ENCODE data around the gene PPP1R10.

PPP1R10 gene

DNA sequence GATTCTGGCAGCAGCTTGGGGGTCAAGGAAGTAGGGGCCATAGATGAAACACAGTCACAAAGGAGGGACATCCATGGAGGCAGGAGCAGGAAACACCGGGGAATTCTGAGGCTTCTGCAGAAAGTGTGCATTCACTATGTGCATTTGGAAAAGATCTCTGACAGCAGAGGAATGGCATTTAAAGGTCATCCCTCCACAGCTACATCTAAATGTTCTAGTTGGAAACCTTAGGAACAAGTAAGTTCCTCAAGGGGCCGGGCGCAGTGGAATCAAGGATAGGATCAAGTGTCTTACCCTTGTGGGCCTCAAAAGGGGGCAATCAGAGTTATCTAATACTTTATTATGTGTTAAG, 38.7 kb upstream of the PPP1R10 start:
- TF ChIP-seq, protein P1, sequence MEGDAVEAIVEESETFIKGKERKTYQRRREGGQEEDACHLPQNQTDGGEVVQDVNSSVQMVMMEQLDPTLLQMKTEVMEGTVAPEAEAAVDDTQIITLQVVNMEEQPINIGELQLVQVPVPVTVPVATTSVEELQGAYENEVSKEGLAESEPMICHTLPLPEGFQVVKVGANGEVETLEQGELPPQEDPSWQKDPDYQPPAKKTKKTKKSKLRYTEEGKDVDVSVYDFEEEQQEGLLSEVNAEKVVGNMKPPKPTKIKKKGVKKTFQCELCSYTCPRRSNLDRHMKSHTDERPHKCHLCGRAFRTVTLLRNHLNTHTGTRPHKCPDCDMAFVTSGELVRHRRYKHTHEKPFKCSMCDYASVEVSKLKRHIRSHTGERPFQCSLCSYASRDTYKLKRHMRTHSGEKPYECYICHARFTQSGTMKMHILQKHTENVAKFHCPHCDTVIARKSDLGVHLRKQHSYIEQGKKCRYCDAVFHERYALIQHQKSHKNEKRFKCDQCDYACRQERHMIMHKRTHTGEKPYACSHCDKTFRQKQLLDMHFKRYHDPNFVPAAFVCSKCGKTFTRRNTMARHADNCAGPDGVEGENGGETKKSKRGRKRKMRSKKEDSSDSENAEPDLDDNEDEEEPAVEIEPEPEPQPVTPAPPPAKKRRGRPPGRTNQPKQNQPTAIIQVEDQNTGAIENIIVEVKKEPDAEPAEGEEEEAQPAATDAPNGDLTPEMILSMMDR (IDR thresholded peaks at IDR 0.05) = no peak
- peaks cover 9 to 11% of the 10 kb centered on the region in 2 experiments for H3K4me1 ChIP-seq (ENCODE audit: control insufficient read depth in 1 of 2, insufficient read depth in 1 of 2, low read depth in 1 of 2, low read length in 1 of 2)
- no peak overlapping the region for H3K27ac ChIP-seq
- H3K4me3 ChIP-seq (ENCODE audit: low read depth in 1 of 2, low read length in 1 of 2) = no peak overlapping the region
- H3K9me3 ChIP-seq = no peaks in the 10 kb centered on the region
- peaks cover 99% of the 10 kb centered on the region for H3K36me3 ChIP-seq
- no peaks in the 10 kb centered on the region for H3K27me3 ChIP-seq

DNA sequence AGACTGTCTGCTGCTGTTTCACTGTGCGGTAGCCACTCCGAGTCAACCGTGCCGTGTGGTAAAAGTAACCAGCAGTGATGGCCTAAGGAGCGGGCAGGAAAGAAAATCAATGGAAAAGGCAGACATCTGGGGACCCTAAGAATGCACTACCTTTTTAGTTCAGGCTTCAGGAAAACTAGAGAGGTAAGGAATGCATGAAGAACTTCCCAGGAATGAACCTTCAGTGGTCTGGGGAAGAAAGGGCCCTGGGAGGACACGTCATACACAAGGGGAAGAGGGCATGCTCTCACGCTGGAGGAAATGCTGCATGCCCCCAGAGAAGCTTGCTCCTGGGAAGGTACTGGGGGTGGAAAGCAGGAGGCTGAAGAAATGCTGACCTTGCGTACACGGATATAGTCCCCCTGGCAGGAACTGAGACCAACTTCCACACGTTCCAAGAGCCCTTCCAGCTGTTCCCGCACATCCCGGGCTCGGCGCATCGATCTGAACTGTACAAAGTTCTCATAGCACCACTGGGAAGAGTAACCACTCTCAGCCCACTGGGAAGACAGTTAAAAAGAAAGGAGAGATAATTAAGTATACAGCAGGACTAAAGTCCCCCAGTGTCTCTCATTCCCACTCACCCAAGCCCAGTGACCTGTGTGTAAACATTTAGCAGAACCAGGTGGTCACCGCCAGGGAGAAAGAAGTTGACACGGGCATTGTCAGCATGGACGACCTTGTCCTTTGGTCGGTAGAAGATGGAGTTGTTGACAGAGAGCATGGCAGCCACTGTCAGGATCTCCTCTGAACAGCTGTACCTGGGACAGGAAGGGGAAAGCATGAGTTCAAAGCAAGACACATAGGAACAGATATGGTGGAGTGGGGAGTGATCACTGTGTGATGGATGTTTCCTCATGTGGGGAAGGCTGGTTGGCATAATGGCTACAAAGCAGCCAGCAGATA, 38.0 kb upstream of the PPP1R10 start:
- Histone ChIP-seq H3K36me3 (peaks cover 92% of the 10 kb centered on the region), H3K27me3 (no peaks in the 10 kb centered on the region), H3K4me1 (ENCODE audit: control insufficient read depth in 1 of 2, insufficient read depth in 1 of 2, low read depth in 1 of 2, low read length in 1 of 2) (peaks cover 9 to 11% of the 10 kb centered on the region in 2 experiments), H3K9me3 (no peaks in the 10 kb centered on the region), H3K27ac (no peak overlapping the region), H3K4me3 (ENCODE audit: low read depth in 1 of 2, low read length in 1 of 2) (no peak overlapping the region)
- TF ChIP-seq, protein P1 (IDR thresholded peaks at IDR 0.05) = no peak

DNA sequence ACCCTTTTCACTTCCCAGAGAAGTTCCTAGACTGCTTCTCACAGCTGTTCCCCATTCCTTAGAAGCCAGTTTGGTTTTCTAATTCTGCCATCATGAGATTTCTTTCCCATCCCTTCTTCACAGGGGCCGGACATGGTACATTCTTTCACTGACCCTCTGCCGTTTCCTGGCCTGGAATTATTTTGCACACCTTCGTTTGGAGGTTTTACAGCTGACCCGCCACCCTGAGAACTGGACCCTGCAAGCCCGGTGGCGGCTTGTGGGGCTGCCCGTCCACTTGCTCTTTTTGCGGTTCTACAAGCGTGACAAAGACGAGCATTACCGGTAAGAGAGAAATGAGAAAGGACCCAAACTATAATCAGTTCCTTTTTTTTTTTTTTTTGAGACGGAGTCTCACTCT, 34.1 kb upstream of the PPP1R10 start:
- TF ChIP-seq, protein P1 (IDR thresholded peaks at IDR 0.05) = no peak
- peaks cover 54% of the 10 kb centered on the region for H3K36me3 ChIP-seq
- H3K27ac ChIP-seq = no peak overlapping the region
- H3K9me3 ChIP-seq = no peaks in the 10 kb centered on the region
- no peak overlapping the region for H3K4me3 ChIP-seq (ENCODE audit: low read depth in 1 of 2, low read length in 1 of 2)
- no peaks in the 10 kb centered on the region for H3K27me3 ChIP-seq
- peaks cover 13 to 14% of the 10 kb centered on the region in 2 experiments for H3K4me1 ChIP-seq (ENCODE audit: control insufficient read depth in 1 of 2, insufficient read depth in 1 of 2, low read depth in 1 of 2, low read length in 1 of 2)

DNA sequence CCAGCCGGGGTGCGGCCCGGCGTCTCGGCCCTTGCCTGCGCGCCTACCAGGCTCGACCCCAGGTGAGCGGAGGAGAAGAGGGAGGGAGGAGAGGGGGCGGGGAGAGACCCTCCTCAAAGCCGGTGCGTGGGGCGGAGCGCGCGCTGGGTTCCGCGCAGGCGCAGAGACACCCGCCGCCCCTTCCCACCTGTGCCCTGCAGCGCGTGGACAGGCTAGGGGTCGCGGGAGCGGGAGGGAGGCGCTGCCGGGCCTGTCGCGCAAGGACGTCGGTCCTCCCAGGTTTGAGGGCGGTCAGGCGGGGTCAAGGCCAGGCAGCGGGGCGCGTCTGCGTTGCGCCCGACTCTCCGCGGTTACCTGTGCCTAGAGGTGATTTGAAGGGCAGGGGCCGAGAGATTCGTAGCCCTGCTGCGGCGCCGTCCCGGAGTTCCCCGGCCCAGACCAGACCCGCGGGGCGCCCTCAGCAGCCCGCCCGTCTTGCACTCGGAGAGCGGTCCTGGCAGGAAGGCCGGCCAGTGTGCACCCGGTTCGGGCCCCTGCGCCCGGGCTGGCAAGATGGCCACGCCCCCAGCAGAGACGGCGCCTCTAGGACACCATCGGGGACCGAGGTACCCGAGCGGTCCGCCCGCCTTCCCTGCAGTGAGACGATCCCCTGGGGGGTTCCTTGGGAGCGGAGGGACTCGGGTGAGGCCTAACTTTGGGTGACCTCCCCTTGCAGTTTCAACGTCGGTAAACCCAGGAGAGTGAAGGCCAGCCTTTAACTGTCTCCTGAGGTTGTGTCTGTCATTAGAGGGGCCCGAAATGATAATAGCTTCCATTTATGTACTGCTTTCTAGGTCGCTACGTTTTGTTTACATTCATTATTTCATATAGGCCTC, 30.4 kb upstream of the PPP1R10 start:
- TF ChIP-seq, protein P1 (IDR thresholded peaks at IDR 0.05) = no peak
- H3K9me3 ChIP-seq = no peaks in the 10 kb centered on the region
- H3K4me1 ChIP-seq (ENCODE audit: control insufficient read depth in 1 of 2, insufficient read depth in 1 of 2, low read depth in 1 of 2, low read length in 1 of 2) = peaks cover 48 to 51% of the 10 kb centered on the region in 2 experiments
- no peaks in the 10 kb centered on the region for H3K27me3 ChIP-seq
- H3K27ac ChIP-seq = peak overlapping the region; percentile 95
- H3K4me3 ChIP-seq (ENCODE audit: low read depth in 1 of 2, low read length in 1 of 2) = peak overlapping the region; percentile 96 to 97
- H3K36me3 ChIP-seq = peaks cover 17% of the 10 kb centered on the region

DNA sequence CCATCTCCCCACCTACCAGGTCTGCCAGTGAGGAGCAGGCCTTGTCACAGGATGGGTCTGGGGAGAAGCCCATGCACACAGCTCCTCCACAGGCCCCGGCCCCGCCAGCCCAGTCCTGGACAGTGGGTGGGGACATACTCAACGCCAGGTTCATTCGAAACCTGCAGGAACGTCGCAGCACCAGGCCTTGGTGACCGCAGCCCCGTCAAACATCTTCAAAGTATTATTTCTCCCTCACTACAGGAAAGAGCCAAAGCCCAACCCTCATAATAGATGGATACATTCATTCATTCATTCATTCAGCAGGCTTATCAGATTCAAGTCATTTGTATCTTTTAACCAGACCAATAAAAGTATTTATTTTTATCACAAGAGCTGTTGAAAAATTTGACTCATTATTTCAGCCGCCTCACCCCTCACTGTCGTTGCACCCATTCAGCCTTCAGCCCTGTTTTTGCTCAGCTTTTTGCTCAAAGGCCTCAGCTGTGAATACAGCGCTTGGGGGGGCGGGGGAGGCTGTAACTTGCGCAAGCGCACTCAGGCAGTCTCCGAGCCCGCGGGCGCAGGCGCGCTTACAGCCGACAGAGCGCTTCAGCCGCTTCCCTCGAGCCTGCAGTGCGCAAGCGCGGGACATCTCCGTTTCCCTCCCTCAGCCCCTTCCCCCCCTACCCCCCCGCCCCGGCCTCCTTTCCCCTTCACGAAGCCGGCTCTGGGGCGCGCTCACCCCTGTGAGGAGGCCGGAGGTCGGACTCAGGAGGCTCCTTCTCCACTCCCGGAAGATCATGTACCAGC, 29.6 kb upstream of the PPP1R10 start, which contains the start of gene C6orf136:
Gene C6orf136, plus strand, starts transcription at position 684 of the 792 bp plus-strand sequence. Its CDS starts 99 bp downstream, at position 783.
- Histone ChIP-seq H3K27me3 (no peaks in the 10 kb centered on the region), H3K4me1 (ENCODE audit: control insufficient read depth in 1 of 2, insufficient read depth in 1 of 2, low read depth in 1 of 2, low read length in 1 of 2) (peaks cover 48 to 51% of the 10 kb centered on the region in 2 experiments), H3K27ac (peak within 1 kb of the TSS; percentile 95), H3K4me3 (ENCODE audit: low read depth in 1 of 2, low read length in 1 of 2) (peak within 1 kb of the TSS; percentile 96 to 97), H3K36me3 (peaks cover 9% of the 10 kb centered on the region), H3K9me3 (no peaks in the 10 kb centered on the region)
- TF ChIP-seq, protein P1 (IDR thresholded peaks at IDR 0.05) = peak; percentile 17
